HS-5 (cell line): ENCODE measurements around the gene MYPOP.
"Not testable (repeated sequence)": the region's sequence is repeated elsewhere in the genome, so short reads cannot be mapped to it uniquely, and the experiment has no call there.

Experiments used
- DNase-seq: peaks from one replicate; pipeline ENCODE4 v3.0.0-alpha.2; 2012; ENCODE audit warnings: low read depth

The MYPOP gene

GRCh38 chr19:45908956-45909355 lies 6.5 kb upstream of the MYPOP start:
- no peak for DNase-seq

- DNase-seq: no peak
These were observed 3.8 kb upstream of the MYPOP start for GRCh38 chr19:45906221-45906620.

- no peak for DNase-seq
These were observed 2.6 kb upstream of the MYPOP start for GRCh38 chr19:45905011-45905410.

GRCh38 chr19:45902651-45903625 lies 525 bp upstream of the MYPOP start:
- DNase-seq: peak; percentile 92

GRCh38 chr19:45901432-45901911 lies 941 bp downstream of the MYPOP start:
- DNase-seq: no peak

GRCh38 chr19:45900738-45901431 lies 1.5 kb downstream of the MYPOP start:
- no peak for DNase-seq

GRCh38 chr19:45899919-45900589 lies 2.4 kb downstream of the MYPOP start:
- DNase-seq: no peak

GRCh38 chr19:45899253-45899652 lies 3.2 kb downstream of the MYPOP start:
- DNase-seq: no peak

- DNase-seq: no peak
These were observed 5.1 kb downstream of the MYPOP start for GRCh38 chr19:45897261-45897812.

GRCh38 chr19:45895983-45896599 lies 6.3 kb downstream of the MYPOP start:
- DNase-seq: not testable (repeated sequence)

GRCh38 chr19:45895519-45895972 lies 6.9 kb downstream of the MYPOP start:
- no peak for DNase-seq

GRCh38 chr19:45890877-45891276 lies 11.5 kb downstream of the MYPOP start:
- DNase-seq: no peak

GRCh38 chr19:45889210-45889885 lies 13.1 kb downstream of the MYPOP start:
- DNase-seq: no peak

- DNase-seq: no peak
These were observed 15.2 kb downstream of the MYPOP start for GRCh38 chr19:45887200-45887710.

GRCh38 chr19:45886427-45887199 lies 15.8 kb downstream of the MYPOP start:
- peak; percentile 77 for DNase-seq

GRCh38 chr19:45885556-45886426 lies 16.6 kb downstream of the MYPOP start, which contains the start of gene IRF2BP1:
IRF2BP1 (minus strand) TSS chr19:45886141; CDS start chr19:45885774, 367 bp downstream.
- DNase-seq: peak; percentile 64

GRCh38 chr19:45884682-45885555 lies 17.5 kb downstream of the MYPOP start:
- no peak for DNase-seq
